ENCODE measurements around the gene FRMD3. TPM values are rescaled to one million over a fixed set of nuclear protein-coding genes. Genes with fewer than 3 reads are reported as not detected.
A peak's percentile ranks its signal among the peaks of the same experiment; 100 is the strongest.

The FRMD3 gene
- total and polyA plus RNA-seq, 10 donors, result 0.82 to 45.8 (median 18.9) TPM

GRCh38 chr9:83557317-83557716 is 19.1 kb upstream of the FRMD3 start:
- no peak for DNase-seq
- no peak for TF ChIP-seq POLR2AphosphoS5 (IDR thresholded peaks at IDR 0.05)
- TF ChIP-seq POLR2A (IDR thresholded peaks at IDR 0.05), result no peak
- no peak for TF ChIP-seq CTCF (IDR thresholded peaks at IDR 0.05 in 8 of 11, conservative IDR thresholded peaks at IDR 0.05 in 3 of 11)
- Histone ChIP-seq H3K9me3 (peaks cover 0 to 22% (median 9%) of the 10 kb centered on the region in 8 donors), H3K4me3 (no peak overlapping the region), H3K27me3 (replicated peaks in 1 of 7) (no peaks in the 10 kb centered on the region), H3K36me3 (no peaks in the 10 kb centered on the region), H3K27ac (no peak overlapping the region), H3K4me1 (no peaks in the 10 kb centered on the region)
- intact Hi-C loops (cut with DNase I; ENCODE audit: low total_unique reads), result no loop called here
- WGBS, 5 donors, result 86 to 96% (median 94%) methylated on average over 1 of the region's 1 CpG

GRCh38 chr9:83554278-83554677 is 16.1 kb upstream of the FRMD3 start:
- Histone ChIP-seq H3K27me3 (replicated peaks in 1 of 7) (no peaks in the 10 kb centered on the region), H3K4me1 (no peaks in the 10 kb centered on the region), H3K4me3 (no peak overlapping the region), H3K27ac (no peak overlapping the region), H3K9me3 (peaks cover 0 to 46% (median 21%) of the 10 kb centered on the region in 8 donors), H3K36me3 (no peaks in the 10 kb centered on the region)
- intact Hi-C loops (cut with DNase I; ENCODE audit: low total_unique reads), result no loop called here
- no peak for DNase-seq
- WGBS, 5 donors, result 77 to 94% (median 79%) methylated on average over 3 of the region's 3 CpGs
- TF ChIP-seq CTCF (IDR thresholded peaks at IDR 0.05 in 8 of 11, conservative IDR thresholded peaks at IDR 0.05 in 3 of 11), result no peak
- TF ChIP-seq POLR2AphosphoS5 (IDR thresholded peaks at IDR 0.05), result no peak
- TF ChIP-seq POLR2A (IDR thresholded peaks at IDR 0.05), result no peak

GRCh38 chr9:83544002-83544698 is 5.9 kb upstream of the FRMD3 start:
- no peak for DNase-seq
- peaks cover 0 to 8% (median 0%) of the 10 kb centered on the region in 7 donors for H3K27me3 ChIP-seq (replicated peaks in 1 of 7)
- no peaks in the 10 kb centered on the region for H3K36me3 ChIP-seq
- 45 to 76% (median 57%) methylated on average over 4 to 5 of the region's 5 CpGs for WGBS, 5 donors
- intact Hi-C loops (cut with DNase I; ENCODE audit: low total_unique reads), result loop anchor here (5.0 to 10.0 kb wide), 2 partner anchors 212 to 329 kb away; no protein-coding TSS in a partner anchor
- H3K27ac ChIP-seq, result no peak overlapping the region
- H3K9me3 ChIP-seq, result peaks cover 0 to 20% (median 9%) of the 10 kb centered on the region in 8 donors
- H3K4me1 ChIP-seq, result peaks cover under 1 to 11% (median 2%) of the 10 kb centered on the region in 6 donors
- TF ChIP-seq POLR2A (IDR thresholded peaks at IDR 0.05), result no peak
- peak in 10 of 11 experiments; percentile 29 to 77 (median 68) for TF ChIP-seq CTCF (IDR thresholded peaks at IDR 0.05 in 8 of 11, conservative IDR thresholded peaks at IDR 0.05 in 3 of 11)
- TF ChIP-seq POLR2AphosphoS5 (IDR thresholded peaks at IDR 0.05), result no peak
- H3K4me3 ChIP-seq, result no peak overlapping the region

- intact Hi-C loops (cut with DNase I; ENCODE audit: low total_unique reads), result no loop called here
- peak overlapping the region in 7 of 8 donors; percentile 59 to 73 (median 67) for H3K4me3 ChIP-seq
- peak overlapping the region in 7 of 8 donors; percentile 74 to 86 (median 81) for H3K27ac ChIP-seq
These were observed 663 bp upstream of the FRMD3 start for GRCh38 chr9:83538890-83539238.

More at GRCh38 chr9:83538890-83539238, 663 bp upstream of the FRMD3 start:
- no peak for DNase-seq
- WGBS, 5 donors, result 22 to 39% (median 29%) methylated on average over 6 of the region's 6 CpGs
- Histone ChIP-seq H3K4me1 (peaks cover 7 to 37% (median 24%) of the 10 kb centered on the region in 6 donors), H3K36me3 (no peaks in the 10 kb centered on the region), H3K9me3 (no peaks in the 10 kb centered on the region), H3K27me3 (replicated peaks in 1 of 7) (peaks cover 0 to 37% (median 14%) of the 10 kb centered on the region in 7 donors)
- TF ChIP-seq POLR2AphosphoS5 (IDR thresholded peaks at IDR 0.05) (no peak), CTCF (IDR thresholded peaks at IDR 0.05 in 8 of 11, conservative IDR thresholded peaks at IDR 0.05 in 3 of 11) (peak in 3 of 11 experiments; percentile 3 to 10 (median 8))
